SIG-M5 (cell line): ENCODE measurements around the gene VSNL1.

Experiments used
- DNase-seq: peaks from one replicate; lab custom pipeline; 2025; lab: John Stamatoyannopoulos, UW

VSNL1 gene

DNA sequence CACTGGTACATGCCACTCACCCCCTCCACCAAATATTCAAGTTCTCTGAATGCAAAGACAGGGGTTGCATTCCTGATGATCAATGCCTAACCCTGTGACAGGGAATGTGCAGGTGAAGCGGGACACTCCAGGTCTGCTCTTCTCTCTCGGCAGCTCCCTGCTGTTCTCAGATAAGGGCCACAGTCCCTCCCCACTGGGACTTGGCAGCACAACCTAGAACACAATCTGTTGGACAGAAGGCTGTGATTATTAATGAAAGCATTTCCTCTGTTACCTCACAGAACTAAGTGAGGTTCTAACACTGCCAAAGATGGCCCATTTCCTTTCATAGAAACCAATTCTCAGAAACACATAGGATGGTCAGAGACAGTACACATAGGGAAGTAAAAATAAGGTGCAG, 42.7 kb downstream of the VSNL1 start:
- DNase-seq = no peak

GRCh38 chr2:17583646-17584045, 43.1 kb downstream of the VSNL1 start:
- no peak for DNase-seq

DNA sequence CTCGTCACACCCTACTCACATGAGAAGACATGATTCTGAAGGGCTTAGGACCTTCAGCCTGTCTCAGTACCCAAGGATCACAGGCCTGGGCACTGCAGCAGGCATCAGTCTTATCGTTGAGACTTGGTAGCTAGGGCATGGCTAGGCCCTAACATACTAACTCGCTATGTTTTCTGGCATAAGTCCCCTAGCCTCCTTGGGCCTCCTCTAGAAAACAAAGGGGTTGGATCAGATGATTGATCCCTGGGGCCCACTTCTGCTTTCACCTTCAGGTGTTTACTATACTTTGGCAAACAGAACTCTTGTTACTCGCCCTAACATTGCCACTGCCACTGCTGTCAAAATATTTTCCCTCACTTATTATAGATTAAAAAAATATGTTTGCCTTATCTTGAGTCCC, 44.2 kb downstream of the VSNL1 start:
- DNase-seq = no peak

DNA sequence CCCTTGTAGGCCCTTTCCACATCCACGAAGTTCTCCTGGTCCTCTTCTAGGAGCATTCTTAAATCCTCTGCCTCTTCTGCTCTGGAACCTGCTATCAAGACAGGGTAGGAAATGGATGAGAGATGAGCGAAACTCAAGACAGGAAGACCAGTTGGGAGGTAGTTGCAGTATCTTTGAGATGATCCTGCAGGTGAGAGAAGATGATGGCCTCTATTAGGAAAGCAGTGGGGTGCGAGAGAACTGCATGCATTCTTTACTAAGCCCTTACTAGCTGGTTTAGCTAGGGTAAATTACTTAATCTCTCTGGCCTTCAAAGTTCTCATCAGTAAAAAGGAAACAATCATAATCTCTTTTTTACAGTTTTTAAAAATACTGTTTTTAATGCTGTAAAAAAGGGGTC, 47.0 kb downstream of the VSNL1 start:
- DNase-seq = no peak

GRCh38 chr2:17588031-17588430, 47.5 kb downstream of the VSNL1 start:
- DNase-seq = no peak

DNA sequence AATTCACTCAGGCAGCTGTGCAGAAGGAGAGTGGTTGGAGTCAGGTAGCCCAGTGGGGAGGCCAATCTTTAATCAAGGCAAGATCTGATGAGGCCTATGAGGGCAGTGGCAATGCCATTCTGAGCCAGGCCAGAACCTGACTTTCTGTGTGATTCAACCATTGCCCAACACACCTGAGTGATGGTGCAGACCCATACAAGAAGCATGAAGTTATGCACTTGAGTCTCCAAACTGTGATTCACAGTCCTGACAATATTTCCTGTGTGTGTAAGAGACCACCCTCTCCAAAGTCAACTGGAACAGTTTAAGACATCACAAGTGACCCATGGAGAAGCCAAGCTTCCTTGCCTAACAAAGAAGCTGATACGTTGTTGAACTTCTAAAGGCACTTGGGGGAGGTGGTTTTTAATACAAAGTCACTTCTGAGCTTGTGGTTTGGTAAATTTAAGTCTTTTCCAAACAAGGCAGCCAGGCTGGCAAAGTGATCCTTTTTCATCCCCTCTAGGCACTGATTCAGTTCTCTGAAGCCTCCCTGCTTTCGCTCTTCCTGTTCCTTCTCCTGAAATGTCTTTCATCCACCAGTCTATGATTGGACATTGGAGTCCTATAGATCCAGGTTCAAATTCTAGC, 49.0 kb downstream of the VSNL1 start:
- no peak for DNase-seq

DNA sequence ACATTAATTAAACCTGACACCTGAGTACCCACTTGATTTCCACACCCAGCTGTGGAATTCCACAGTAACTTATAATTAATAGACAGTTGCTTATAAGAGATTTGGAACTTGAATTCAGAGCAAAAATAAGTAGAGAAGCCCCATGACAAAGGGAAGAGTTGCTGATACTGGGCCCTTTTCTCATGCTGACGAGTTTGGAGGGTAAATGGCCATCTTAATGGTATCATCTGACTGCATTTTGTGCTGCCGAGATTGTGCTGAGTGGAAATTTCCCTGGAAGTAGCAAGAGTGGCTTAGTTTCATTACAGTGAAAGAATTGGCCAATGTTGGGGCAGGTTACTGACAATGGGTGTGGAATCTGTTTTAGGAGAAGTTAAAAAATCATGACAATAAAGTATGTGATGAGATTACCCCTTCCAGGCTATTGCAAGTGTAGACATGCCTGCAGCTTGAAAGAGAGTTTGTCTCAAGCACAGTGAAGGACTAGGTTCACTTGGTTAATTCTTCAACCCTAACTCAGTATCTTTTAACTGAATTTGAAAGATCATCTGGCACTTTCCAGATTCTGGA, 49.9 kb downstream of the VSNL1 start:
- no peak for DNase-seq

GRCh38 chr2:17591846-17592245, 51.4 kb downstream of the VSNL1 start:
- no peak for DNase-seq

DNA sequence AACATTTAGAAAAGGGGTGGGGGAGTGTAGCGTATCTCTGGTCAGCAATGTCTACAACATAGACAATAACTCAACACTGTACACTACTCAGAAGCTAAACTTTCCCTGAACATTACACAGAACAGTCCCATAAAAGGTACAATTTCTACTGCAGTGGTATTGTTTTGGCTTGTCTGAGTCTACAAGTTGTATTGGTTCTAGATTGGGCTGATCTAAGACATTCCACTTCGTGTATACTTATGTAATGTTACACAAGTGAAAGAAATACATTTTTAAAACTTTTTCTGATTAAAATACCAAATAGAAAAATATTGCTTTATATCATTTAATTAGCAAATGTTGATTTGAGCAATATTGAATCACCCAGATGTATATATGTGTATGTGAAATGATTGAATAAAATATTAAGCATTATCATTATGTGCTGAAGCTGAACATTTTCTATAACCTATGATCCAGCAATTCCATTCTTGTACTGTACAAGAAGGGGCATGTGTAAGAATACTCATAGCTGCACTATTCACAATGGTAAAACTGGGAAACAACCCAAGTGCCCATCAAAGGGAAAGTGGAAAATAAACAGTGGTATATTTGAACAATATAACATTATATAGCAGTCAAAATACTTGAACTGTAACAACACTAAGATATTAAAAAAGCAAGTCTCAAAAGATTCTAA, 52.4 kb downstream of the VSNL1 start:
- DNase-seq = no peak

DNA sequence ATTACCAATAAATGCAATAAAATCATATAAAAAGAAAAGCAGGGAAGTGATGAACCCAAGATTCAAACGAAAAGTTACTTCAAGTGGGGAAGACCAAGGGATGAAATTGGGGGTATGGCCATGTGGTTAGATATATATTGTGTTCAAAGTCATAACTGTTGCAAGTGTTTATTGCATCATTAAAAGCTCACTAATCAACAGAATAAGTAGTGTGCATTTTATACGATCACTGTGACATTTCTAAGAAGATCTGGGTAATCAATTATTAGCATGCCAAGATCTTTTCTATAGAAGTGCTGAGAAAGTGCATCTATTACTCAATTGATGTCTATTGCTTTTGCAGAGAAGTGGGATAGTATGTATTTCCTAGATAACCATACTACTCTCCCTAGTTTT, 52.9 kb downstream of the VSNL1 start:
- no peak for DNase-seq

DNA sequence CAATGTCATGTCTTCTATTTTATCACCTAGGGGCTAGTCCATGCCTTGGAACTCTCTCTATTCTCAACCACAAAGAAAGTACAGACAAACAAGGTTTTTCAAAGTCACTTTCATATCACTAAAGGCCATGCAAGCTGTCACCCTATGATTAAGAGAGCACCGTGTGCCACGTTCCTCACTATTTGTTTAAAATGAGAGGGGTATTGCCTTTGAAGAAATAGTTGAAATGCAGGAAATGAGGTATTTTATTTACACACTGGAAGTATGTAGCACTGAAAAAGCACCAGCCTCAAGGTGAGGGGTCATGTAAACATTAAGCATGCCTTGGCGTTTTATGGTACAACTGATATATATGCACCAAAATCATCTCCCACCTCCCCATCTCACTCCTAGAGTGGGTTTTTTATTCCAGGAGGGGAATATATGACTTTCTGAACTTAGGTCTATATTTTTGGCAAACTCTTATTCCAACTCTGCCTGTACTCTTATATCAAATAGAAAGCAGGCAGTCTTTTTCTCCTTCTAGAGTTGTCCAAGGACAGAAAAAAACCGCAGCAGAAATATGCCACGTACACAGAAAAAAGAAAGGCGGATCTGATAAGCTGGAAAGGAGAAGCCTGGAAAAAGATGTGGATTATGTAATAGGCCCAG, 53.5 kb downstream of the VSNL1 start:
- no peak for DNase-seq

DNA sequence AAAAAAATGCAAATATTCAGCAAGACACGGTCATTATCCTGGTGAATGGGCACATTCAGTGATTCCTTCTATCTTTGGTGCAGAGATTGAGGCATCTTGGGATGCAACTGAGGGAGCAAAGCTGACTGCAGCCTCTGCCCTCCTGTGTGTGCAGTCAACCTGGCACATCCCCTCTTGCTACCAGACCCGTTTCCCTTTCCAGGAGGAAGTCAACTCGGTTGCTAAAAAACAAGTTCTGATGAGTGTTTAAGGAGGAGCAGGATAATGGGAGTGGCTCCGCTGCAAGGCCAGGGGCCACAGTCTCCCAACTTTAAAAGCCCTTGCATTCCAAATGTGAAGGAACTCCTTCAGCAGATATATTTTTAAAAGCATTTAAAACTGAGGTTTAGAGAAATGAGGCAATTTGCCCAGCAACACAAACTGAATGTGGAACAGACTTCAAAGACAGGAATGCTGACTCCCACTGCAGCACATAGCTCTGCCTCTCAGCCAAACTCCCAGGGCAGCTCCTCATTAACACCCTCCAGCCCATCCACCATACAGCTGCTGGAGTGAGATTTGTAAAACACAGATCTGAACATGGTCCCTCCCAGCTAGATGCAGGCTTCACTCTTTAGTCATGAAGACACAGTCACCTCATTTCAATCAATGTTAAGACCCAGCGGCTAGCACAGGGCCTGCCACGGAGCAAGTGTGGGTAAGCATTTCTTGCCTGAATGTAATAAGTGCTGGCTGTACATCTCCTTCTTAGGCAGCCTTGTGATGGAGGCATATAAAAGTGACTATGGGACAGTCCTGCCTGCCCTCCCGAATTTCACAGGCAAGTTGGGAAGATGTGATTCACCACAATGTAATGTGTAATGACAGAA, 54.3 kb downstream of the VSNL1 start:
- DNase-seq = no peak

DNA sequence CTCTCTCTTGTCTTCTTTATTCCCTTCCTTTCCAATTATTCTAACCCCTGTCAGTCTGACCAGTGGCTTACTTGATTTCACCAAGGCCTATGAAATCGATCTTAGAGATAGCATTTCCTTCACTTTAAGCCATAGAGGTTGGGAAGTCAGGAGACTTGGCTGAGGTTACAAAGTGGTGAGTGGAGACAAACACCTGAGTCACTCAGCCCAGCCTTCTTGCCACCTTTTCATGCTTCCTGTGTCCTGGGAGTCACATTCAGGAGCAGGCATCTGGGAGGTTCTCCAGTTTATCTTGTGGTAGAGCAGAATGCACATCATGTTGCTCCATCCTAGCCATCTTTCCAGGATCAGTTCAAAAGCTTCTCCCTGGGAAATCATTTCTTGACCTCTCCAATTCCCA, 59.1 kb downstream of the VSNL1 start:
- DNase-seq = no peak

GRCh38 chr2:17600556-17601204, 60.2 kb downstream of the VSNL1 start:
- no peak for DNase-seq

DNA sequence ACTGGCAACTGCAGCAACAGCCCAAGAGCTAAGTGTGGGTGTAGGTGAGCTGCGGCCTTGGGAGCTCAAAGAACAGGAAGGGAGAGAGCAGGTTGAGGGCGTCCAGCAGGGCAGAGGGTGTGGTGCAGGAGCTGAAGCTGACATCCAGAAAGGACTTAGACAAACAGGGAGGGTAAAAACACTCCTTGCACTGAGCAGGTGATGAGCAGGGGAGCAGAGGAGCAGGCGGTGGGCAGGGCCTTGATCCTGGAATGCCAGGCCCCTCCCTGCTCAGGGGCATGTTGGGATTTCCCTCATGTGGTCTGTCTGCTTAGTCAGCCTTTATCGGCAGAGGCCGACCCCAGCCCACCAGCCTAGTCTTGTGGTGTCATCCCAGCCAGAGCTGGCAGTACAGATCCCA, 63.6 kb downstream of the VSNL1 start:
- no peak for DNase-seq

DNA sequence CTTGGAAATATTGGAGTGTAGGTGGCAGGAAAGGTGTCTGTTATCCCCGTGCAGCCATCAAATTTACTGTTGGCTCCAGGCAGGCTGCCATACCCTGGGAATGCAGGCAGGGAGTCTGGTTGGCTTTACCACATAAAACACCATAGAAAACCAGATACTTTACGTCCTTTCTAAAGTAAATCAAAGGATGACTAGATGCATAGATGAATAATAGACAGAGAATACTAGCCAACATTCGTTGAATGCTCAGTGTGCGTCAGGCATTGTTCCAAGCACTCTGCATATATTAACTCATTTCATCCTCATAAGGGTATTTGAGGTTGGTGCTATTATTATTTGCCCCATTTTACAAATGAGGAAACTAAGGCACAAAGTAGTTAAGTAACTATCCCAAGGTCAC, 65.2 kb downstream of the VSNL1 start:
- no peak for DNase-seq

DNA sequence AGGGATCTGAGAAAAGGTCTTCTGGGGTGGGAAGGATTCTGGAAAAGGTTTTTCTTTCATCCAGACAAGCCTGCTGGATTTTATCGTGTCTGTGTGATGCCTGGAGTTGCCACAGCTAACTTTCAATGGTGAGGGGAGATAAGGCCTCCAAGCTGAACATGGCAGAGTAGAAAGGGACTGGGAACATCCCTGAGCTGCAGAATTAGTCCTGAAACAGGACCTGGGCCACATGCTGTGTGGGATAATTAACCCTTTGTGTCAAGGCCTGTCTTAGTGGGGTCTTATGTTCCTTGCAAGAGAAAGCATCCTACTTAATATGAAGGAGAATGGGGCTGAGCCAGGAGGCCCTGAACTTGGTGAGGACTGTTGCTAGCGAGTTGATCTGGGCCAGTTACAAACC, 66.4 kb downstream of the VSNL1 start:
- no peak for DNase-seq

GRCh38 chr2:17607379-17607778, 66.9 kb downstream of the VSNL1 start:
- no peak for DNase-seq

GRCh38 chr2:17608251-17608650, 67.8 kb downstream of the VSNL1 start:
- no peak for DNase-seq

GRCh38 chr2:17610521-17610920, 70.0 kb downstream of the VSNL1 start:
- no peak for DNase-seq

GRCh38 chr2:17611036-17611435, 70.5 kb downstream of the VSNL1 start:
- no peak for DNase-seq
